Activated T-helper 1 cell treated with anti-CD3 and anti-CD28 coated beads, Interleukin-2, amount 50 U/mL, for 16 hours (primary cell): ENCODE results near the gene NUAK1.

ENCODE experiments used
- DNase-seq, 2 donors: peaks; one replicate each; pipeline ENCODE4 v3.0.0-alpha.2; 2020; ENCODE audit warnings: low read depth in 1 of 2, low spot score in 1 of 2

NUAK1 gene

DNA sequence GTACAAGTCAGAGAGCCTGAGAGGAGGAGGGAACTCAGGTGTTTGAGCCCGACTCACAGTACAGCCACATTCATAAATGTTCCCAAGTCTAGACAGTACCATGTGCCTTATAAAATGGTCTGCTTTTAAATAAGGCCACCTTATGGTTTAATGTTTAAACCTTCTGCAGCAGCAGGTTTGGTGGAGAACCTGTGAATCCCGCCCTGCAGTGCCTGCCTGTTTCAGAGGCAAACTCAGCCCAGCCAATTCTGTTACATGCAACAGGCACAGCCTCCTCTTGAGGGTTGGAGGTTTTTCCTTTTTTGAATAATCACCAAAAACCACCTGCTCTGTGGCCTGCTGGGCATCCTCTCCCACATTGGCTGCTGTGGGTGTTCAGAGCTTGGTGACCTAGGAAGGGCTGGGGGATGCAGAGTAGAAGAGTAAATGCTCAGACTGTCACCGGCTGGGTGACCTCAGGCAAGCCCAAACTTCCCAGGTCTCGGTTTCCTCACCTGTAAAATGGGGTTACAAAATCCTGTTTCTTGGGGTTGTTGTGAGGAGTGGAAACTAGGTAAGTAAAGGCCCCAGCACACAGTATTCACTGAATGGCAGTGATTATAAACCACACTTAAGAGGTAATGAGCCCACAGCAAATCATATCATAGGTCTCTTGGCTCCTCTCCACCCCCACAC, 28.0 kb downstream of the NUAK1 start:
- DNase-seq = no peak

DNA sequence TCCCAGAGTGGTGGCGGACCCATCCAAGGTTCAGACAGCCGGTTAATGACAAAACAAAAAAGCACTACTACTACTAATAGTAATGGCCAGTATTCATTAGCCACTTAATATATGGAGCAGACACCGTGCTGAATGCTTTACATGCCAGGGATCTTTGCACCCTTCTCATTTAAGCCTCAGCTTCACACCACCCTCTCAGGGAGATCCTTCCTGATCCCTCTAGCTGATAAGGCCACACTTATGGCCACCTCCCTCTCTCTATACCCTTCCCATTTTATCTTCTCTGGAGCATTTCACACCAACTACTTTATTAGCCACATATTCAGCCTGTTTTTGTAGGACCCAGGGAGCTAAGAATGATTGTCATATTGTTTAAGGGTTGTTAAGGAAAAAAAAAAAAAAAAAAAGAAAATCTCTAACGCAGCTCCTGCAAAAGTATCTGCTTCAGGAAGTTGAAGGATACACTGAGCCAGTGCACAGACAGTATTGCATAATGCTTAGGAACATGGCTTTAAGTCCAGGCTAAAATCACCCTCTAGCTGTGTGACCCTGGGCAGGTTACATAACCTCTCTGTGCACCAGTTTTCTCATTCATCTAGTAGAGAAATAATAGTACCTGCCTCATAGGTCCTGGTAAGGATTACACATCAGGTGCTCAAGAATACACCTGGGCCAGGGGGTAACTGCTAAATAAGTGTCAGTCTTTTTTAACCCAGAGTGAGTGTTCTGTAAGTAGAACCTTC, 29.4 kb downstream of the NUAK1 start:
- DNase-seq = no peak

DNA sequence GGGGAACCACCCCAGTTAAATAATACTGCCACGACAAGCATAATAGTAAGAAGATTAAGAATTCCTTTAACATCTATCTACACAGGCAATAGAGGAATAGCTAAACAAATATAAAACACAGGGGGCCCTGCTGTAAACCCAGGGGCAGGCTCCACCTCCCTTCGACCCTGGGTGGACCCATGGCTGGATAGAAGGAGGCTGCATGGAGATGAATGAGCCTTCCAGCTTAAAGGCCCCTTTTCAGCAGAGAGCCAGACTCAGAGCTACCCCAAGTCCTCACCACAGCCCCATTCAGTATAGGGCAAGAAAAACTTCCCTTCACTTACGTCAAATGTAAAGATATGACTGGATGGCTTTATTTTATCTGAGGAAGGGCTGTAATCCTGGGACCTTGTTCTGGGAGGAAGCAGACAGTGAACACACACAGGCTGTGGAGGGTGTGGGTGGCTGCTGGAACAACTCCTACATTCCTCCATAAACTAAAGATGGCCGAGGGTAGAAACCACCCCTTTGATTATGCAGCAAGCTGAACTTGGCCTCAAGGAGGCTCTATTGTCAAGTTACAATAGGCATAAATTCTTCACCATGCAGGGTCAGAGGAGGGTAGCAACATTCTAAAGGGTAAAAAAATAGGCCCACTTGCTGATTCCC, 30.4 kb downstream of the NUAK1 start:
- DNase-seq = no peak

DNA sequence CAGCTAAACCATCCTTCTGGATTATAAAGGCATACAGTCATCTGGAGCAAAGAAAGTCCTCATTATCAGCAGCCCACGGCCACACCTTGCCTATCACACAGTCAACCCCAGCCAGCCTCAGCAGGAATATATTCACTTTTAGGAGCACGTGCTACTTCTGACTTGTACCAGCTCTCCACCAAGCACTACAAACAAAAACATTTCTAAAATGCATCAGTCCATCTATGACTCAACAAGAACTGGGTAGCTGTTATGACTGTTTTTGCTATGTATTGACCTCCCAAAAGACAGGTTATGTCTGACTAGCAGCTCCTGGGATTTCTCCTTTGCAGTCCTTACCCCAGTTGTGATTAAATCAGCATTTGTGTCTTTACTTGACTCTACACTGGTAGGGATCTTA, 31.2 kb downstream of the NUAK1 start:
- DNase-seq = no peak

DNA sequence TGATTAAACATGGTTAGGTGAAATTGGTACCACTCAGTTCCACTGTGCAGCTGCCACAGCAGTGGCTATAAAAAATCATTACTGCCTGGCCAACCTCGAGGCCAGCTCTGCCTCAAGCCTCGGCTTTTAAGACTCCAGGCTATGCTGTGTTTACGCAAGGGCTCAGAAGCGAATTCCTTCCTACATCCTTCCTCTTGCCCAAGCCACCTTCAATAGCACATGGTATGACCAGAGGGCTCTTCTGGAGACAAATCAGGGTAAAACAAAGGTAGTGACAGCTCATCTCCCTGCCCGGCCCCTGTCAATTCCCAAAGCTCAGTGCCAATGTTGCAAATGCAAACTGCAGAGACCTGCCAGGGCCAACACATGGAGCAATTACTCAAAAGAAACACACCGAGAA, 31.9 kb downstream of the NUAK1 start:
- no peak for DNase-seq

DNA sequence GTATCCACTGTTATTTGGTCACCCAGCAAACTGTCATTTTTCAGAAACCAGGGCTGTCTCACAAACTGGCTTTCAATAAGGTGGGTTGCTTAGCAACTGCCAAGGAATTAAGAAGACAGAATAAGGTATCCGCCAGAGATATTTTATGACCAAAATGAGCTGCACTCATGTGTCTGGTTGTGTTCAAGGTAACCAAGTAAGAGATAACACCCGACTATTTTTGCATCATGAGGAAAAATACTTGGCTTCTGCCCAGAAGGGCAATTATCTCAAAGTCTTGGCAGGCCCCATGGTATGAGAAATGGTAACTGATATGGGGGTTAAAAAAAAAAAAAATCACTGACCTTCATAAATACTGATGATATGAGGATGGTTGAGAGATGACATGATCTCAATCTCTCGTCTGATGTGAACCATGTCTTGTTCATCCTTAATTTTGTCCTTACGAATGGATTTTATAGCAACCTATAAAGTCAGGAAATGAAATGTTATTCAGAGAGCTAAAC, 32.6 kb downstream of the NUAK1 start:
- DNase-seq = no peak

DNA sequence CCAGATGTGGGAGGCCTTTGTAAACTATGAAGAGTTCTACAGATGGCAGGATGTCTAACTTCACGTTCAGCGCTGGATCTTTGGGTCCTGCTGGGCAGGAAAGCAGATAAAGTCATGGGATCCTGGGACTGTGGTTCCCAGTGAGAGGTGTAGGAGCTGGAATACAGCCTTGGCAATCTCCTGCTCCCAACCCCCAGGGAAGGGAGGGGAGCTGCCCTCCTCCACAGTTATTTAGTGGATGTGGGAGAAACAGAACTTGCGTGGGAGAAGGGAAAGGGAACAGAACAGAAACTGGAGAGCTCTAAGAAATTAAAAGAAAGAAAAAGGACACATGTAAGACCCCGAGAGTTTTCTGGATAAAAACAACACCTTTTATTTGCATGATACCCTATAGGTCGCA, 37.0 kb downstream of the NUAK1 start:
- DNase-seq = no peak

DNA sequence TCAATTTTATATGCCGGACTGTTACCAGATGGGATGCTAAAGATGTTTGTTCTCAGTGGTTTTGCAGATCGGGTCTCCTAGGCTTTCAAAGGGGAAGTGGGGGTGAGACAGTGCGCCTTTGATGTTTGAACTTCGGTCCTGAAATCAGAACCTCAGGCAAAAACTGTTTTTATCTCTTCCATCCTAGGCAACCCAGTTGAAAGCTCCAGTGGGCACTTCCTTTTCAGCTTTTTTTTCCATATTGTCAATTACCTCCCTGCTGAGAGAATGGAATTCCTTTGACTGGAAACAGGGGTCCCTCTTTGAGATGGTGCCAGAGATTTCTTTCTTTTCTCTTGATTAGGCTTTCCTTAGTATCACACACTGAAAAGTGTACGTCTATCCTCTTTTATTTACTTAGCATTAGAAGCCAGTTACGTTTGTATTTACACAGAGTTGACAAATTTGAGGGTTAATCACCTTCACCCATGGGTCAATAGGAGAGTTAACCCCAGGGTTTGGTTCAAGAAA, 40.0 kb downstream of the NUAK1 start:
- no peak for DNase-seq

DNA sequence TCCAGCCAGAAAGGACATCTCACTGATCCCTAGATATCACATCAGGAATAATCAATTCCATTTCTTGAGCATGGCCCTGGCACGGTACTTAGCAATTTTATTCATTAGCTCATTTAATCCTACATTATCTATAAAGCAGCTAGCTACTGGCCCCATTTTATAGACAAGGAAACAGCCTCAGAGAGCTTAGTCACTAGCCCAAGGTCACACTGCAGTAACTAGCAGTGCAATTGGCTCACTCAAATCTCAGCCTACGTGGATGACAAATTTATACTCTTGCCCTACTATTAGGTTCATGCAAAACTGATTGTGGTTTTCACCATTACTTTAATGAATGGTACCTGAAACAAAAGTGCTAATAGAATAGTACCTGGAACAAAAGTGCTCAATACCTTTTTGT, 41.7 kb downstream of the NUAK1 start:
- DNase-seq = no peak

DNA sequence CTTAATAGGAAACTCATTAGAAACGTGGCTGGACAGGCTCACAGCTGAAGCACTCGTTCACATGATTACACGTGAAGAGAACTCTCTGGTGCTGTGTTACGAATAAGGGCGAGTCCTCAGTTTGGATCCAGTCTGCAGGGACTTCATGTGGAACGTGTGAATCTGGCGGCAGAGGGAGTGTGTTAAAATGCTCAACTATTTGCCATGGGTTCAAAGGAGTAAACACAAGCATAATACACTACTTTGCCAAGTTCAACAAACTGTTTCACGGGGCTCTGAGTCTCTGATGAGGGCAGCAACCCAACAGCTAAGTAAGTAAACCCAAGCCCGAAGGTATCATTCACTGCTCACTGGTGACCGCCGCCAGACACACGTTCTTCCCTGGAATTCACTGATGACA, 42.4 kb downstream of the NUAK1 start:
- no peak for DNase-seq

DNA sequence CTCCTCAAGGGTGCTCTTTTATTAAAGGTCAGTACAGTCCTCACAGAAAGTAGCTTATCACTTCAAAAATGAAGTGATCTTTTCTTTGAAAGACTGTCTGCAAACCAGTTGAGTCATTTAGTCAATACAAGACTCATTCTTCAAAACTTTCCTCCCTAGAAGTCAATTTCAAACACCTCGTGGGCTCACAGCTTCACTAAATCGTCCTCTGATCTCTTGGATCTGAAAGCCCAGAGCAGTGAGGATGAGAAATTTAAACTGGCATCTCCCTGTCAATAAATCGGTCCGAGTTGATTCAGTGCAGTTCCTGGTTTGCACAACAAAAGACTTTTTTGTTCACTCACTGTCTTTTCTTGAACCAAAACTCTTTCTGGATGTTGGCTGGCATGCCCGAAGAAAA, 44.5 kb downstream of the NUAK1 start:
- DNase-seq = no peak

DNA sequence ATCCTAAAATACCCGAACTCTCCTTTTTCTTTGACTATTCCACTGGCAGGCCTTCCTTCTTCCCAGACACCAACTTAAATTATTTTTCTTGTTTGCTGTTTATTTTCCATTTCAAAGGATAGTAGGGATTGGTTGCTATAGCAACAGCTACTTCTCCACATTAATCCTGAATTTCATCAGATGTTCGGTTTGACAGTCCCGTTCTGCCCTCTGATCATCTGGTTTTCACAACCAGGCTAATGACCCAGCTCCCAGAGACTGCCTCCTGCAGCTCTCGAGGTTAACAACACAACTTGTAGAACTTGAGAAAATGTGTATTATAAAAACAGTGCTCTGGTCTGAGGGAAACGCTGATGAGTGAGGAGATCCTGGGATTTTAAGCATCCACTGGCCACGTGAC, 45.5 kb downstream of the NUAK1 start:
- no peak for DNase-seq

DNA sequence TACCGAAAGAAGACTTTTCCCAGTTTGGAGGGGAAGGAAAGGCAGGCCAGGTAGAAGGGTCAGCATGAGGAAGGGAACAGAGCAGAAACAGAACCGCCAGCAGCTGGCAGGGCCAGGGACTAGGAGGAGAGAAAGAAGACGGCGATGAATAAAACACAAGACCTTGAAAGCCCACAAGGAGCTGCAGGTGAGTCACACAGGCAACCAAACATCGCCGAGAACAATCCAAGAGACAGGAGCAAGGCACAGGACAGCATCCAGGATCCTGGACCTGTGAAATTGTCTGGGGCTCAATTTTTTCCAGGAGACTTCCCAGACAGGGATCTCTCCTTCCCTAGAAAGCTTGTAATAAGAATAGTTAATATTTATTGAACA, 47.3 kb downstream of the NUAK1 start:
- DNase-seq = no peak

DNA sequence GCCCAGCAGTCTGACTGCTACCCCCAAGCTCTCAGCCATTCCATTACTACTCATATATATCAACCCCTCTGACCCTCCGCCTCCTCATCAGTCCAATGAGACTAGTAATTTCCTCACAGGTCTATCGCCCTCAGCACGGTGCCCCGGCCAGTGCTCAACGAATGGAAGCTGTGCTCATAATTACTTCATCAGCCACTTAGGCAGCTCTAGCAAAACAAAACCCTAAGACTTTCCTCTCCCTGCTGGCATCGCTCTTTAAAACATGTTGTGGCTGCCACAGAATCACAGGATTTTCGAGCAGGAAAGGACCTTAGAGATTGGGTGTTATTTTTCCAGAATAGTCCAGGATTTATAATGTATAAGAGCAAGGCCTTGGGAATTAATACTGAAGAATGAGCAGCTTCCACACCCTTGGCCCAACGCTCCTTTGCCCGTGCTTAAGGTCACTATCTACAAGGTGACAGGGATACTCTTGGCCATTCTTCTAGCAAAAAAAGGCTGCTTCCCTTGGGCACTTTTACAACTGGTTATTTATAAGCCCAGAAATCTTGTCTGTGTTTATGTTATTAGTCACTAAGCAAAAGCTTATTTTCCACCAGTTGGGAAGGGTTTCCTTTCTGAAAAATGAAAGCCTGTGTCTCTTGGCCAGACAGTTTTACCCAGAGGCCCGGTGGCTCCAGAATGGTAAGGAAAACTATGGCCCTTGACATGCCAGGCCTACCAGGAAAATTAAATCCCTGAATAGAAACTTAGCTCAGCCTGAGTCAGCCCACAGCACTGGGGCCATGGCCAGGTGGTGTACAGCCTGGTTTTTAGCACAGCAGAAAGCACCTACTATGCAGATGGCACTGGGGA, 47.9 kb downstream of the NUAK1 start:
- no peak for DNase-seq

DNA sequence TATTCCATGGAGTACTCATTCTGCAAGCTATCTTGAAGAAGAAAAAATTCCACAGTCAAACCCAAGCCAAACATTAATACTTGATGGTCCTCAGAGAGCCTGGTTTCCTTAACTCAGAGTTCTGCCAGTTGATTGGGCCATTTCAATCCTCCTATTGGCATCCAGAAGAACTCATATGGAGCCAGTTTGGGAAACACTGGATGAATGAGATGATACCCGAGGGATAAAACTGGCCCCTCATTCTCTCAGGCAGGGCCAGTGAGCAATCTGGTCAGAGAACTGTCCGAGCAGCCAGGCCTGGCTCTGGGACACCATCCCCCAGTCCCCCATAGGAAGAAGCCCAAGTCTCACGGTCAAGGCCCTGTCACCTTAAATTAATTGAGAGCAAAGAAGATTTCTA, 48.8 kb downstream of the NUAK1 start:
- DNase-seq = no peak

DNA sequence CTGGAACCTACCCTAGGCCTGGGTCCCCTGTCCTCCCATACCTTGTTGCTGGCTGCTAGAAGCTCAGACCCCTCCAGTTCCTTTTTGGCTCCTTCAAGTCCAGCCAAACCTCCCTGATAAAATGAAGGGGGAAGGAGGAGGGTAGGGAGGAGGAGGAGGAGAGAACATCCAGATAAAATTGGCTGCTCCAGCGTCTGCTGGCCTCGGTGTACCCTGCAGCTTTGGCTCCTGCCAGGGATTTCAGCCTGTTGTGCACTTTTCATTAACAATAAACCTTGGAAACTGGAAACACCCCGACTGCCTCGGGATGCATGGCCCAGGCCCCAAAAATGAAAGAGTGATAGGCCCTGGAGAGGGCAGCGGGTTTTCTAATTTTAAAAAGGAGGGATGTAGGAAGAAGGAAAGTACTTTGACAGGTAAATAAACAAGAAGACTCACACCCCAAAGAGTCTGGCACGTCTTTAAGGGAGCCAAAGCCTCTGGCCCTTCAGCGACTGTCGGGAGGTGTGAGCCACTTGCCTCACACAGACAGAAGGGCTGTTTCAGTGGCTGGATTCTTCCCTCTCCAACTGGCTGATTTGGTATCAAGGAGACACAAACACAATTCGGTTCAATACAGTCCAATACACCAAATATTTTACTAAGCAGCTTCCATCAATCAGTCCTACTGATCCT, 49.8 kb downstream of the NUAK1 start:
- DNase-seq = no peak

DNA sequence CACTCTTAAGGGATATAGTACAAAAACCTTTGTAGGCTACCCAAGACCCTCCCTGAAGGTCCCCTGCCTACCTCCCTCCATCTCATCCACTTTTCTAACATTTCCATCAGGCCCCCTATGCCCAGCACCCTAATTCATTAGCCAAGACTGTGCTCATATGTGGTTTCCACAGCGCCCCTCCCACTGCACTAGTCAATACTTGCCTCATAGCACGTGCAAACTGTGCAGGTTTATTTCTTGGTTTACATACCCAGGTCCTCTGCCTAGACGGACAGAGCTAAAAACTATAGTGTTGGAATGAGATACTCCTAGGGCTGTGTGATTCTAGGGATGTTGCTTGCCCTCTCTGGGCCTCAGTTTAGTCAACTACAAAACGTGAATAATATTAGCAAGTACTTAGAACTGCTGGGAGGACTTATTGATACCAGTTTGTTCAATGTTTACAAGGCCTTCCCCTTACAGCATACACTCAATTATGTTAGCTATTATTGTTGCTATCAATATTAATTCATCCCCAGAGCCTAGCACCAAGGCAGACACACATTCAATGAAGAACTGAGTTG, 50.4 kb downstream of the NUAK1 start:
- no peak for DNase-seq

DNA sequence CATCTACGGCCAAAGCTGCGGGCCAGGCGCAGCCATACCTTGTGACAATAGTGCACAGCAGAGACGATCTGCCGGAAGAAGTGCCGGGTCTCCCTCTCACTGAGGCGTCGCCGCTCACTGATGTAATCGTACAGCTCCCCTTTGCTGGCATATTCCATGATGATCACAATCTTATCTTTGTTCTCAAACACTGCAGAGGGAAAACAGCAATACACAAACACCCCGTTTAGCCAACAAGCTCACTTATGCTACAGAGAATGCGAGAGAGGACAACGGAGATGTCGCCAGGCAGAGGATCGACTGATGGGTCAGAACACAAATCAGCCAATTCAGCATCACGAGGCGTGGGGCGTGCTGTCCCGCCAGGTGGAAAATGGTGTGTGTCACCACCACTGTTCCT, 52.1 kb downstream of the NUAK1 start:
- no peak for DNase-seq

DNA sequence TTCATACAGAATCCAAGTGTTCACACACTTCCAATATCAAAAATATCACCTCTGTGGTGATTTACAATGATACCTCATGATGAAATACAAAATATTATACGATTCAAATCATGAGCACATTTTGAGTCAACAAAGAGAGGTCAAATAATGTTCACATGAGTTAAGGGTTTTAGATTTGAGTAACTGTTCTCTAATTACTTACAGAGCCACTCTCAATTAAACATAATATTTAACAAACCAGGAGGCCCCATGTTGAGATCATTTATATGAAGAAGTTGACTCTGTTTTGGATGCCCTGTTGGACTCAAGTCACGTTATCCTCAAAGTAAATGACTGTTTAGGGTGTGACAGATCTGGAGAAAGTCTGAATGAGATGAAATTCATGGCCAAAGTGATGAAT, 53.5 kb downstream of the NUAK1 start:
- DNase-seq = no peak

DNA sequence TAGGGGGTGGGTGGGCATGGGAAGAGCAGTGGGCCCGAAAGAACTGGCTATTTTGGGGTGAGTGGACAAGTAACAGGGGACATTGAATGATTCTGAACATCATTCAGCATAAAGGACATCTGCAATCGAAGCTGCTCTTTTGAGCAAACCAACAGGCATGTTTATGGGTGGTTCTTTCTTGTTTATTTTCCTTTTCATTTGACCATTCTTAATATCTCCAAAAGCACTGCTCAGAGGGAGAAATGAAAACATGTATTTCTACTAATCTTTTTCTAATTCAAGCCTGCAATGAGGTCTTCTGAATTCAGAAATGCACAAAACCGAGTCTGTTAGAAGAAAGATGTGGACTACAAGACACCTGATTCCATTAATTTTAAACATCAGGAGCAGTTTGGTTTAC, 54.0 kb downstream of the NUAK1 start:
- no peak for DNase-seq
